Spleen (tissue), 11 donors: ENCODE measurements around the gene LENG8. TPM values are rescaled to one million over a fixed set of nuclear protein-coding genes. Genes with fewer than 3 reads are reported as not detected.

ENCODE experiments used
- DNase-seq: peaks from one replicate; pipeline ENCODE4 v3.0.0-alpha.2; 2020
- H3K27ac ChIP-seq, 8 donors: fragments of 200-600 bp; sonication (generic) in 7 of 8; 1 replicate in 4 of 8; 2 replicates in 4 of 8; pipeline versions ENCODE4 v1.5.0 to v1.8.0; 2016 to 2021; ENCODE audit warnings: inconsistent platforms in 4 of 8, mild to moderate bottlenecking in 4 of 8, moderate library complexity in 1 of 8
- H3K27me3 ChIP-seq, 7 donors: fragments of 200-600 bp; sonication (generic) in 6 of 7; replicated peaks in 1 of 7; 1 replicate in 4 of 7; 2 replicates in 3 of 7; pipeline versions ENCODE4 v1.5.0 to v1.8.0; 2016 to 2021; ENCODE audit warnings: inconsistent platforms in 3 of 7, mild to moderate bottlenecking in 1 of 7
- H3K36me3 ChIP-seq, 6 donors: fragments of 200-600 bp; sonication (generic) in 5 of 6; 1 replicate in 4 of 6; 2 replicates in 2 of 6; pipeline versions ENCODE4 v1.5.0 to v1.8.0; 2016 to 2021; ENCODE audit warnings: inconsistent platforms in 2 of 6
- H3K4me1 ChIP-seq, 6 donors: fragments of 200-600 bp; sonication (generic) in 5 of 6; 1 replicate in 3 of 6; 2 replicates in 3 of 6; pipeline versions ENCODE4 v1.5.0 to v1.8.0; 2016 to 2021; ENCODE audit warnings: inconsistent platforms in 3 of 6
- H3K4me3 ChIP-seq, 8 donors: fragments of 200-600 bp; sonication (generic) in 7 of 8; 1 replicate in 4 of 8; 2 replicates in 4 of 8; pipeline versions ENCODE4 v1.5.0 to v1.8.0; 2016 to 2021; ENCODE audit warnings: inconsistent platforms in 4 of 8, mild to moderate bottlenecking in 4 of 8, moderate library complexity in 2 of 8
- H3K9me3 ChIP-seq, 8 donors: fragments of 200-600 bp; sonication (generic) in 7 of 8; 1 replicate in 4 of 8; 2 replicates in 4 of 8; pipeline versions ENCODE4 v1.5.0 to v1.8.0; 2016 to 2021; ENCODE audit warnings: inconsistent platforms in 4 of 8
- POLR2A ChIP-seq, 3 donors: fragments of 450-650 bp; IDR thresholded peaks; one replicate each; pipeline ENCODE4 v1.5.1; 2017; ENCODE audit warnings: antibody characterized with exemption in 3 of 3, mild to moderate bottlenecking in 1 of 3
- POLR2AphosphoS5 ChIP-seq, 3 donors: sonication (generic); formaldehyde crosslinking; IDR thresholded peaks; one replicate each; pipeline ENCODE4 v1.5.1; 2017; ENCODE audit warnings: antibody characterized with exemption in 3 of 3
- WGBS, 5 donors: extraction: QIAGEN DNeasy Blood & Tissue Kit in 3 of 5; methylation state at CpG; one replicate each; pipeline versions ENCODE4 v1.1.5 to v1.1.7; 2013 to 2018; 5-methylcytosine and 5-hydroxymethylcytosine counted together
- intact Hi-C: fragments of 100-400 bp; cut with DNase I; formaldehyde crosslinking; loops from one replicate; pipeline ENCODE4 v1.15.0; 2023; ENCODE audit warnings: low total_unique reads
- polyA plus RNA-seq, 3 donors: library from polyadenylated mRNA; stranded (reverse); fragments of 200-250 nt; gene quantifications; one replicate each; pipeline ENCODE4 v1.2.1, GENCODE V29; 2013
- total RNA-seq, 7 donors: library from RNA; depleted of rRNA in 3 of 7; stranded (reverse); fragments of >200 nt in 3 of 7; fragmentation: NEBNext Ultra II Directional in 4 of 7; extraction: Animal tissue kit (Norgen Biotek cat#: 25700) in 4 of 7; gene quantifications; one replicate each; pipeline versions ENCODE4 v1.1.0 to v1.2.1, GENCODE V29; 2016 to 2021
- TF ChIP-seq, protein P1 (sequence below), 11 experiments: fragments of 200-600 bp in 7 of 11; fragments of 450-650 bp in 4 of 11; sonication (generic) in 4 of 11; IDR thresholded peaks in 8 of 11; conservative IDR thresholded peaks in 3 of 11; 1 replicate in 7 of 11; 2 replicates in 4 of 11; pipeline versions ENCODE4 v1.4.0 to v1.8.0; 2016 to 2021; ENCODE audit warnings: antibody characterized with exemption in 11 of 11, inconsistent platforms in 4 of 11, mild to moderate bottlenecking in 1 of 11
- donor health status: healthy with polysubstance abuse.
- donor health status: DM: no; HTN: no; CAD: no; lungs with moderate emphysema.
- donor health status: DM: no; HTN: no; CAD: no.
- donor health status: Bipolar disorder and iron deficiency.
- donor health status: healthy.
- donor health status: DM: no; HTN: no; CAD: no.
- donor health status: DM: yes; HTN: yes; CAD: no.

The LENG8 gene
- total and polyA plus RNA-seq, 10 donors = 69.2 to 293 (median 178) TPM

DNA sequence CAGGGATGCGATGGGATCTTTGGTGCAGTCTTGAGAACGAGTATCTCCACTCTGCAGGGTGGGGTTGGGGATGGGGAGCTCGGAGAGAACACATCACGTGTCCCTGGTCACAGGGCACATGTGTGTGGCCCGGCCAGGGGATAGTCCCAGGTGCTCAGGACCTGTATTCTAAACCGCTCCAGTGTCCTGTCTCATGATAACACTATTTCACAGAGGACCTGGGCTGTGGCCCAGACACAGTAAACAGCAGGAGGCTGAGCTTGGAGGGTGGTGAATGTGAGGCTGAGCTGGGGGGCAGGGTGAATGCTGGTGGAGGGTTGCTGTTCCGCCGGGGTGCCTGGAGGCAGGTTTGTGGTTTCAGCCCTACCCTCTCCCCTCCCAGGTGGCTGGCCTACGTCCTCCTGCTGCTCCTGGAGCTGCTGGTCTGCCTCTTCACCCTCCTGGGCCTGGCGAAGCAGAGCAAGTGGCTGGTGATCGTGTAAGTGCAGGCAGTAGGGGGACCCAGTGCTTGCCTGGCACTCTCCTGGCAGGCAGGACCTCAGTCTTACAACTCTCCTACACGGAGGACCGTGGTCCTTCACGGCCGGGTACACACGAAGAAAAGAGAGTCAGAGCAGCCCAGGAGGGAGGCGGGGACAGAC is 22.6 kb upstream of the LENG8 start:
- no peak for TF ChIP-seq POLR2AphosphoS5 (IDR thresholded peaks at IDR 0.05)
- TF ChIP-seq POLR2A (IDR thresholded peaks at IDR 0.05) = no peak
- TF ChIP-seq, protein P1, sequence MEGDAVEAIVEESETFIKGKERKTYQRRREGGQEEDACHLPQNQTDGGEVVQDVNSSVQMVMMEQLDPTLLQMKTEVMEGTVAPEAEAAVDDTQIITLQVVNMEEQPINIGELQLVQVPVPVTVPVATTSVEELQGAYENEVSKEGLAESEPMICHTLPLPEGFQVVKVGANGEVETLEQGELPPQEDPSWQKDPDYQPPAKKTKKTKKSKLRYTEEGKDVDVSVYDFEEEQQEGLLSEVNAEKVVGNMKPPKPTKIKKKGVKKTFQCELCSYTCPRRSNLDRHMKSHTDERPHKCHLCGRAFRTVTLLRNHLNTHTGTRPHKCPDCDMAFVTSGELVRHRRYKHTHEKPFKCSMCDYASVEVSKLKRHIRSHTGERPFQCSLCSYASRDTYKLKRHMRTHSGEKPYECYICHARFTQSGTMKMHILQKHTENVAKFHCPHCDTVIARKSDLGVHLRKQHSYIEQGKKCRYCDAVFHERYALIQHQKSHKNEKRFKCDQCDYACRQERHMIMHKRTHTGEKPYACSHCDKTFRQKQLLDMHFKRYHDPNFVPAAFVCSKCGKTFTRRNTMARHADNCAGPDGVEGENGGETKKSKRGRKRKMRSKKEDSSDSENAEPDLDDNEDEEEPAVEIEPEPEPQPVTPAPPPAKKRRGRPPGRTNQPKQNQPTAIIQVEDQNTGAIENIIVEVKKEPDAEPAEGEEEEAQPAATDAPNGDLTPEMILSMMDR (IDR thresholded peaks at IDR 0.05 in 8 of 11, conservative IDR thresholded peaks at IDR 0.05 in 3 of 11) = no peak
- Histone ChIP-seq H3K9me3 (no peaks in the 10 kb centered on the region), H3K4me3 (no peak overlapping the region), H3K27ac (no peak overlapping the region), H3K27me3 (peaks cover 0 to 94% (median 42%) of the 10 kb centered on the region in 7 donors), H3K36me3 (no peaks in the 10 kb centered on the region), H3K4me1 (peaks cover 0 to 18% (median 13%) of the 10 kb centered on the region in 6 donors)
- intact Hi-C loops = no loop called here
- WGBS, 5 donors = 64 to 69% (median 67%) methylated on average over 14 to 17 of the region's 17 CpGs
- no peak for DNase-seq

DNA sequence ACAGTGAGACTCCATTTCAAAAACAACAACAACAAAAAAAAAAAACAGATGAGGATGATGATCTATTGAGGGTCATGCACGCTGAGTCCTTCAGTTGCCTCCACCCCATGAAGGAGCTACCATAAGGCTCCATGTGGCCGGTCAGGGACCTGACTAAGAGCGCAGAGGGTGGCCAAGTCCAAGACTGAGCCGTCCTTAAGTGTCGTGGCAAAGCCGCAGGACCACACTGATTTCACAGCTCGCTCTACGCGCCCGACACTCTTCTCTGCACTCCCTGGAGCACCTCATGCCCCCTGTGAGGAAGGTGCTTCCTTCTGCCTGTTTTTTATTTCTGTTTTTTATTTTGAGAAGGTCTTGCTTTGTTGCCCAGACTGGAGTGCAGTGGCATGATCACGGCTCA is 21.4 kb upstream of the LENG8 start:
- Histone ChIP-seq H3K27ac (no peak overlapping the region), H3K9me3 (no peaks in the 10 kb centered on the region), H3K36me3 (no peaks in the 10 kb centered on the region), H3K27me3 (peaks cover 0 to 85% (median 42%) of the 10 kb centered on the region in 7 donors), H3K4me1 (peaks cover 0 to 20% (median 13%) of the 10 kb centered on the region in 6 donors), H3K4me3 (no peak overlapping the region)
- no peak for DNase-seq
- WGBS, 5 donors = 84 to 87% (median 87%) methylated on average over 11 of the region's 11 CpGs
- intact Hi-C loops = no loop called here
- TF ChIP-seq POLR2A (IDR thresholded peaks at IDR 0.05) (no peak), POLR2AphosphoS5 (IDR thresholded peaks at IDR 0.05) (no peak)

DNA sequence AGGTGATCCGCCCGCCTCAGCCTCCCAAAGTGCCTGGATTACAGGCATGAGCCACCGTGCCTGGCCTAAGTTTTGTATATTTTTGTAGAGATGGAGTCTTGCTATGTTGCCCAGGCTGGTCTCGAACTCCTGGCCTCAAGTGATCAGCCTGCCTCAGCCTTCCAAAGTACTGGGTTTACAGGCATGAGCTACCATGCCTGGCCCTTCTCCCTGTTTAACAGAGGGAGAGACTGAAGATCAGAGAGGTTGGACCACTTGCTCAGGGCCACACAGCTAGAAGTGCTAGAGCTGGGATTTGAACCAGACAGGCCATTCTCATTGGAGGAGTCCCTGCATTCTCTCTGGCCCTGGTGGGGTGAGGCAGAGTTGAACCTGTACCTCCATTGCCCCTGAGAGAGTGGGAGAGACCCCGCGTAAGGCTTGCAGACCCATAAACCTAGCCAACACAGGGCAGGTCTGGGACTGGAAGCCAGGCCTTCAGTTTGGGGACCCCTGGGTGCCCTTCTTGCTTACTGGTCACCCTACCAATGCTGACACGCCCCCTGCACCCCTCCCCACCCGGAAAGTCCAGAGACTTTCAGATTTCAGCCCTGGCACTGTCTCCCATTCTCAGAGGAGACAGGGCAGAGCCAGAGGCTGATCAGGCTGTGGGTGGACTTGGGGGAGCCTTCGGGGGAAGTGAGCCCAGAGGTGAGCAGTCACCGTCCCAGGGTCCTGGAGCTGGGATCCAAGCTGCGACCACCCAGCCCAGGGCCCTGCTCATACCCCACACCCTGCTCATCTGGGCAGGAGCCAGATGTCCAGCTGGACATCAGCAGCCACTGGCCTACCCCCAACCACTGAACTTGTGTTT is 20.4 kb upstream of the LENG8 start:
- Histone ChIP-seq H3K4me3 (no peak overlapping the region), H3K4me1 (peaks cover 0 to 20% (median 13%) of the 10 kb centered on the region in 6 donors), H3K27me3 (peaks cover 0 to 79% (median 42%) of the 10 kb centered on the region in 7 donors), H3K36me3 (no peaks in the 10 kb centered on the region), H3K27ac (no peak overlapping the region), H3K9me3 (no peaks in the 10 kb centered on the region)
- 82 to 90% (median 84%) methylated on average over 6 to 11 of the region's 11 CpGs for WGBS, 5 donors
- TF ChIP-seq POLR2A (IDR thresholded peaks at IDR 0.05) (no peak), POLR2AphosphoS5 (IDR thresholded peaks at IDR 0.05) (no peak)
- TF ChIP-seq, protein P1 (IDR thresholded peaks at IDR 0.05 in 8 of 11, conservative IDR thresholded peaks at IDR 0.05 in 3 of 11) = no peak
- no peak for DNase-seq
- intact Hi-C loops = no loop called here

DNA sequence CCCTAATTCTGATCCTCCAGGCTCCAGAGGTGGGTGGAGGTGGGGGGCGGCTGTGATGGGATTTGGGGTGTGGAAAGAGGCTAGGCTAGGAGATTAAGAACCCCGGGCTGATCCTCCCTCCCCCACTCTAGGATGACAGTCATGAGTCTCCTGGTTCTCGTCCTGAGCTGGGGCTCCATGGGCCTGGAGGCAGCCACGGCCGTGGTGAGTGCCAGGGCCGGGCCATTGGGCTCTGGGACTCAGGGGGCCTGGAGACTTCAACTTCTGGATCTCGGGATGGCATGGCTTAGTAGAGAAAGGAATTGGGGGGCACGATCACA is 19.9 kb upstream of the LENG8 start:
- no peak for DNase-seq
- Histone ChIP-seq H3K9me3 (no peaks in the 10 kb centered on the region), H3K4me3 (no peak overlapping the region), H3K27me3 (peaks cover 0 to 74% (median 42%) of the 10 kb centered on the region in 7 donors), H3K4me1 (peaks cover 0 to 23% (median 13%) of the 10 kb centered on the region in 6 donors), H3K27ac (no peak overlapping the region), H3K36me3 (no peaks in the 10 kb centered on the region)
- intact Hi-C loops = no loop called here
- TF ChIP-seq POLR2AphosphoS5 (IDR thresholded peaks at IDR 0.05) = no peak
- TF ChIP-seq POLR2A (IDR thresholded peaks at IDR 0.05) = no peak
- WGBS, 5 donors = 63 to 74% (median 69%) methylated on average over 5 to 8 of the region's 8 CpGs
